Hepatic stellate cell (primary cell): ENCODE data around the gene OXNAD1.

Experiments
- DNase-seq: peaks from one replicate; pipeline ENCODE4 v3.0.0; 2011; ENCODE audit warnings: low spot score

Gene OXNAD1

DNA sequence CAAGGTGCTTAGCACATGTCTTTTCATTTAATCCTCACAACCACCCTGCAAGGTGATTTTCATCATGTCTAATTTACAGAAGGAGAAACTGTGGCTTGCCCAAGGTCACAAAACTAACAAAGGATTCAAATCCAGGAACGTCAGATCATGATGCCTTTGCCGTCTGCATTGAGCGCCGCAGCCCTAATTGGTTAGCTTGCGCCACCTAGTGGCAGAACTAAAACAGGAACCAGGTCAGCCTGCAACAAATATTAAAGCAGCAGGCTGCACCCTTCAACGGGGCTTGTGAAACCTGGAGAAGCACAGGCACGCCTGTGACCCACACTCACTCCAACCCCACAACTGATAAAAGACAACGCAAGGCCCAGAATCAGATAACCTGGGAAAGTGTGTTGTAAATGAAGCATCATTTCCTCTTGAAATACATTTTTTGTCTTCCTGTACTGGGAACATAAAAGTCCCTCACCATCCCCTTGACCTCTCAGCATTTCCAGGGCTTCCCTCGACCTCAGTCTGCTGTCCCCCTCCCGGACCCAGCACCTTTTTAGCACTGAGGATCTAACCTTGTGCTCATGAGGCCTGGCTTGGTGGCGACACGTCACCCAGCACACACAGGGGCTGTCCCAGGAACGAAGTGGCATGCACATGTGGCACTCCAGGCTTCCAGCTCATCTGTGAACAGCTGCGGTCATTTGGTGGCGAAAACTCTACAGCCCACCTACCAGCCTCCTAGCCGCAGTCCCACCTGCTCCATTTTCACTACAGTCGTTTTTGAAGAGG lies 17.5 kb upstream of the OXNAD1 start:
- DNase-seq: peak; percentile 66

DNA sequence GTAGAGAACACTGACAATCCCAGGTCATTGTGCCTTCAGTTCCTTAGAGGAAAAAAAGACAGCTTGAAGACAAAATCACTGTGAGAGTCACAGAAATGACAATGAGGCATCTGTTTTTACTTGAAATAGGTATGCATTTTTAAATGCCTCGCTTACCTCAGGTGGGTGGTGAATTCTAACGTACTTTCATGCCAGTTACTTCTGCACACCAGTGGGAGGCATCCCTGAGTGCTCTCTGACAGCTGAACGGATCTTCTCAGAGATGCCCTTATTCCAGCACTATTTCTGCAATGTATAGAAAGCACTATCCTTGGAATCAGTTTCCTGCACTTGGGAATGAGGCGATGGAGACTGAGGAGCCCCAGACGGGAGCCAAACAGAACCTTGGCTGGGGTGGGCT lies 16.5 kb upstream of the OXNAD1 start:
- no peak for DNase-seq

DNA sequence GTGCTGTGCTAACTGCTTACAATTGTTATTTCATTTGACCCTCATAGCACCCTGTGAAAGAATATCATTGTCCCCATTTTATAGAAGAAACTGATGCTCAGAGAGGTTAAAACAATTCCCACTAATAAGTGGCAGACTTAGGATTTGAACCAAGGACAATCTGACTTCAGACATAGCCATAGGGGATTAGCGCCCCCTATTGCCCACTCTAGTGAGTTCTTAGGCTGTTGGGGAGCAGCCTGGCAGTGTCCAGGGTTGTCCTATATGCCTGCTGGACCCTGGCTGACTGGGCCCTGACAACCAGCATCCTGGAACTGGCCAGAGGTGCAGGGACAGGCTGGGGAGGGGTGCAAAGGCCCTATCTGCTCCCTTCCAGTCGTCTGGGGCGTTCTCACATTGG lies 15.7 kb upstream of the OXNAD1 start:
- no peak for DNase-seq

DNA sequence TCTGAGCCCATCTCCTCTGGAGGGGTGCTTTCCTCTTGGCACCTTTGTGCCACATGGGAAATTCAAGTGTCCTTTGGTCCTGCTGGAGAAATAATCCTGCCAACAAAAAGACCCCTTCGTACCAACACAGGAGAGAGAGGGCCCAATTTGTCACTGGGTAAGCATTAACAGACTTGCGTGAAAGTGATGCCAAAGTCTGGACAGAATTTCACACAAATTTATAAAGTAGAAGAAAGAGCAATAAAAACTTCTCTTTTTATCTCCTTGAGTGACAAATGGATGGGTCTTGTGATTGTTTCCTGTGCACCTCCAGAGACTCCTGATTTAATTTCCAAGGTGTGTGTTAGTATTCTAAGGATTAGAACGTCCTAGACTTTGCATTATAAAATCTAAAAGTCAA lies 15.1 kb upstream of the OXNAD1 start:
- DNase-seq: no peak

GRCh38 chr3:16251316-16252085 lies 13.5 kb upstream of the OXNAD1 start:
- DNase-seq: no peak

DNA sequence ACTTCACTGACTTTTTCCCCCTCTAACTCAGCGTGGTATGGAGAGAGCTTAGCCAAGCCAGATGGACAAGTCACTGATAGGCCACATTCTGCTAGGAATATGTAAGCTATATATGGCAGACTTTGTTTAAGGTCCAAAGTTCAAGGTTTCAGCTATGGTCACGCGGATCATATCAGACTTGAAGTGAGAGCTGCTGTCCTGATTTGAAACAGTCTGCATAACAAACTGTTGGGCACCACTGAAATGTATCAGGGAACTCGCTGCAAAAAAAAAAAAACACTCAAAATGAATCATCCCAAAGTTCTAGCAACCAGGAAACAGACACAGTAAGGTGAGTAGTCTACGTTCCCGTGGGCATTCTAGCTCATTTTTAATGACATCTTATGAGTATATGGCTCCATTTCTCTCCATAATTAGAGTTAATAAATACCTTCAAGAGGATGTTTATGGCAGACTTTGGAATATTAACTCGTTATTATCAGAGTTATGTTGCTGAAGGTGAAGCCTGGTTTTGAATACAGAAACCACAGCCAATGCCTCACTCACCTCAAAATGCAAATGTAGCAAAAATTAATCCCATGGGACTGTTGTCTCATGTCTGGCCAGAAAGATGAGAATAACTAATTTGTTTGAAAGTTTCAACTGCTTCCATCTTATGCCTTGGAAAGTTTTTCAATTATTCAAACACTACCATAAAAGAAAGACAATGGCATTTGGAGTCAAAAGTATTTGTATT lies 12.6 kb upstream of the OXNAD1 start:
- DNase-seq: no peak

- no peak for DNase-seq
Observed at GRCh38 chr3:16252988-16253387, 12.0 kb upstream of the OXNAD1 start.

- no peak for DNase-seq
Observed at GRCh38 chr3:16253601-16254000, 11.4 kb upstream of the OXNAD1 start.

- DNase-seq: no peak
Observed at GRCh38 chr3:16254916-16255315, 10.1 kb upstream of the OXNAD1 start.

DNA sequence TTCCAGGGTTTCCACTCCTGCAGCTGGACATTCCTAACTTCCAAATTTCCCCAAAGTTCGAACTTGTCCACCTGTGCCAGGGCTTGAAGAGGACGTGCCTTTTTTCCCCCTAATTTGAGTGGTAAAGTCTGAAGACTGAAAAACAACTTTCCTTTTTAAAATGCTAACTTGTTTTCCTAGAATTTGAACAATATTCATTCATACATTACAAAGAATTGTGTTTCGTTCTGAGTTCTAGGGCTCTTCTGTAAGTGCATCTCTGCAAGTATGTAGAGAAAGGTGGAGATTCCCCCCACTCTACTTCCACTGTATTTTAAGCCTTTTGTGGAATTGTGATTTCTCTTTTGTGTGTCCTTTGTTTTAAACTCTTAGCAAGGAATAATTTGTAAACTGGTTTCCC lies 9.7 kb upstream of the OXNAD1 start:
- no peak for DNase-seq

DNA sequence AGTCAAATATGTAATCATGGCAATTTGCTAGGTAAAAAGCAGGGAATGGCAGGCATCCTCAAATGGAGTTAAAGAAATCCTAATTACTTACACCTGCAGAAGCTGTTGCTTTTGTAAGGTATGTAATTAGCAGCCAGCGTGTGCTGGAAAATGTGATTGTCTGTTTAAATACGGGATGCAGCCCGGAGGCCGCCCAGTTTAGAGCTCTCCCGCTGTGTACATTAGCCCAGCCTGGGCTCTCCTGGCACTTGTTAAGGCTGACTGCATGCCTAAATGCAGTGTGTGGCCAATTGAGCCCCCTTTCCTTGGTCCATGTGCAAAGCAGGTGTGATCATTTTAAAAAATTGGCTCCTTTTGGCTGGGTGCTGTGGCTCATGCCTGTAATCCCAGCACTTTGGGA lies 9.3 kb upstream of the OXNAD1 start:
- DNase-seq: no peak

- DNase-seq: no peak
Observed at GRCh38 chr3:16257309-16257708, 7.7 kb upstream of the OXNAD1 start.

GRCh38 chr3:16258177-16258576 lies 6.8 kb upstream of the OXNAD1 start:
- no peak for DNase-seq

- DNase-seq: no peak
Observed at GRCh38 chr3:16258866-16259265, 6.1 kb upstream of the OXNAD1 start.

- DNase-seq: no peak
Observed at GRCh38 chr3:16260046-16260445, 5.0 kb upstream of the OXNAD1 start.

DNA sequence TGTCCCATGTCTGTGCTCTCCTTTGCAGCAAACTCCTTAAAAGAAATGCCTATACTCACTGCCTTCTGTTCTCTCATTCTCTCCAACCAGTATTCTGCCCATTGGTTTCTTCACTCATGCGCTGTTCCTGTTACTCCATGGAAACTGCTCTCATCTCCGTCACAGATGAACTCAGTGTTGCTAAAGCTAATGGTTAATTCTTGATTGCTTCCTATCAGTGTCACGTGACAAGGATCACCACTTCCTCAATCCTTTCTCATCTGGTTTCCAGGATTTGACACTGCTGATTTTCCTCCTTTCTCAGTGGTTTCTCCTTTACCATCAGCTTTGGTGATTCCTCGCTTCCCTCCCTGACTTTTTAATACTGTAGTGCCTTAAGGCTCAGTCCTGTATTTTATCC lies 2.8 kb upstream of the OXNAD1 start:
- DNase-seq: no peak

- no peak for DNase-seq
Observed at GRCh38 chr3:16264174-16264707, 771 bp upstream of the OXNAD1 start.

DNA sequence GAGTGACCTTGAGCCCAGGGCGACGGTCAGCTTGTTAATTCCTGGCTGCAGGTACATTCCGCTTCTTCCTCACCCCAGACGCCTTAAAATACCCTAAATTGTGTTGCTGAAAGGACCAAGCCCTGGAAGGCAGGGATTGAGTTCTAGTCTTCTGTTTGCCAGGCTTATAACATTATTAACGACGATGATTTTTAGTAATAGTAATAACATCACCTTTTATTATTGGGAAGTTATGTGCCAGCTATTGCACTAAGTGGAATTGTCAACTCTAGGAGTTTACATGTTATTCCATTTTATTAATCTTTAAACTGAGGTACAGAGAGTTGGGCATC lies 409 bp downstream of the OXNAD1 start:
- DNase-seq: no peak

DNA sequence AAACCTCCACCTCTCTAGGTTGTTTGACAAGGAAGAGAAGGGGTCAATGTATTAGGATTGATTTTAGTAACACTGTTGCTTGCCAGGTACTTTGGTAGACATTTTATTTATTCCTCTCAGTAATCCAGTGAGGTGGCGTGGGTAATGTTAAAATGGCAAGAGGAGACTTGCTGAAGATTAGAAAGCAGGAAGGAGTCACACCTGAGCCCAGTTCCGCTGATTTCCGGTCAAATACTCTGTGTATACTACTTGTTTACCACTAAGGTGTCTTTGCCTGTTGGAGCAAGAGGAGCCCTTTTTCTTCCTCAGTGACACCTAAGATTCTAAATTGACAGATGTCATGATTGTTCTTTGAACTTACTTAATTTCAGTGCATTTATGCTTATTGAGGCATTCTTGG lies 1.7 kb downstream of the OXNAD1 start:
- DNase-seq: no peak

GRCh38 chr3:16270855-16271254 lies 5.8 kb downstream of the OXNAD1 start:
- no peak for DNase-seq

GRCh38 chr3:16272588-16272987 lies 7.6 kb downstream of the OXNAD1 start:
- no peak for DNase-seq

- DNase-seq: no peak
Observed at GRCh38 chr3:16273867-16274266, 8.9 kb downstream of the OXNAD1 start.

GRCh38 chr3:16277471-16277870 lies 12.5 kb downstream of the OXNAD1 start:
- no peak for DNase-seq
